Lower lobe of right lung (tissue), 2 donors: ENCODE results near the gene NCF2. TPM values are rescaled to one million over a fixed set of nuclear protein-coding genes. Genes with fewer than 3 reads are reported as not detected.
"Not testable (repeated sequence)": the region's sequence is repeated elsewhere in the genome, so short reads cannot be mapped to it uniquely, and the experiment has no call there.

Experiments used
- ATAC-seq, 2 donors: fragments of 200-7000 bp; cut with Tn5 transposase; one replicate each; pipeline ENCODE4 v1.9.1; 2020 to 2022; ENCODE audit warnings: mild to moderate bottlenecking in 2 of 2, moderate library complexity in 2 of 2
- DNase-seq: peaks from one replicate; pipeline ENCODE4 v3.0.0-alpha.2; 2020
- H3K27ac ChIP-seq: fragments of 200-600 bp; one replicate; pipeline ENCODE4 v1.8.0; 2022
- H3K27me3 ChIP-seq: fragments of 200-600 bp; one replicate; pipeline ENCODE4 v1.8.0; 2022; ENCODE audit warnings: low read depth
- H3K36me3 ChIP-seq: fragments of 200-600 bp; one replicate; pipeline ENCODE4 v1.8.0; 2022; ENCODE audit warnings: mild to moderate bottlenecking
- H3K4me1 ChIP-seq: fragments of 200-600 bp; one replicate; pipeline ENCODE4 v1.8.0; 2022
- H3K4me3 ChIP-seq: fragments of 200-600 bp; one replicate; pipeline ENCODE4 v1.8.0; 2022; ENCODE audit warnings: mild to moderate bottlenecking
- H3K9me3 ChIP-seq: fragments of 200-600 bp; one replicate; pipeline ENCODE4 v1.8.0; 2022
- CTCF ChIP-seq: fragments of 200-600 bp; IDR thresholded peaks from one replicate; pipeline ENCODE4 v1.8.0; 2022; ENCODE audit warnings: antibody characterized with exemption, mild to moderate bottlenecking
- intact Hi-C: fragments of 100-400 bp; cut with DNase I; formaldehyde crosslinking; loops from one replicate; pipeline ENCODE4 v1.11.0; 2022
- total RNA-seq: library from RNA; stranded (reverse); fragmentation: NEBNext Ultra II Directional; extraction: Animal tissue kit (Norgen Biotek cat#: 25700); gene quantifications from one replicate; pipeline ENCODE4 v1.2.1, GENCODE V29; 2021
- donor health status: DM: no; HTN: yes; CAD: no; lungs with severe emphysema.

Gene NCF2
- total RNA-seq, 1 donor from 2014 or later, result 211 TPM

- H3K4me1 ChIP-seq, result peaks cover 13% of the 10 kb centered on the region
- TF ChIP-seq CTCF, result no peak
- DNase-seq (no peak), ATAC-seq (no peak)
- H3K9me3 ChIP-seq, result no peaks in the 10 kb centered on the region
- H3K27ac ChIP-seq, result no peak overlapping the region
- H3K36me3 ChIP-seq, result peaks cover 12% of the 10 kb centered on the region
- no peak overlapping the region for H3K4me3 ChIP-seq
- H3K27me3 ChIP-seq, result no peaks in the 10 kb centered on the region
- intact Hi-C loops, result no loop called here
Observed at GRCh38 chr1:183619781-183620180, 29.5 kb upstream of the NCF2 start.

- ATAC-seq, H3K27me3 ChIP-seq, H3K4me3 ChIP-seq, H3K36me3 ChIP-seq, H3K9me3 ChIP-seq, H3K27ac ChIP-seq, intact Hi-C loops, DNase-seq: not testable (repeated sequence)
- H3K4me1 ChIP-seq, result peaks cover 10% of the 10 kb centered on the region
Observed at GRCh38 chr1:183618202-183618601, 27.9 kb upstream of the NCF2 start.

GRCh38 chr1:183612975-183613374 is 22.7 kb upstream of the NCF2 start:
- H3K27ac ChIP-seq, H3K36me3 ChIP-seq, H3K9me3 ChIP-seq, ATAC-seq, intact Hi-C loops, DNase-seq, H3K27me3 ChIP-seq, H3K4me3 ChIP-seq: not testable (repeated sequence)
- peaks cover 27% of the 10 kb centered on the region for H3K4me1 ChIP-seq

GRCh38 chr1:183612407-183612806 is 22.1 kb upstream of the NCF2 start:
- Histone ChIP-seq H3K27ac (no peak overlapping the region), H3K9me3 (no peaks in the 10 kb centered on the region), H3K27me3 (no peaks in the 10 kb centered on the region), H3K4me1 (peaks cover 30% of the 10 kb centered on the region), H3K36me3 (no peaks in the 10 kb centered on the region), H3K4me3 (no peak overlapping the region)
- ATAC-seq (no peak), DNase-seq (no peak)
- no peak for TF ChIP-seq CTCF
- intact Hi-C loops, result no loop called here

GRCh38 chr1:183611021-183611420 is 20.8 kb upstream of the NCF2 start:
- Histone ChIP-seq H3K36me3 (no peaks in the 10 kb centered on the region), H3K4me3 (no peak overlapping the region), H3K27ac (no peak overlapping the region), H3K4me1 (peaks cover 36% of the 10 kb centered on the region), H3K27me3 (no peaks in the 10 kb centered on the region), H3K9me3 (no peaks in the 10 kb centered on the region)
- ATAC-seq, result no peak
- intact Hi-C loops, result no loop called here
- no peak for DNase-seq
- TF ChIP-seq CTCF, result no peak

GRCh38 chr1:183609759-183610452 is 19.6 kb upstream of the NCF2 start:
- Histone ChIP-seq H3K27ac (peak overlapping the region; percentile 54), H3K27me3 (no peaks in the 10 kb centered on the region), H3K4me1 (peaks cover 36% of the 10 kb centered on the region), H3K4me3 (no peak overlapping the region), H3K36me3 (no peaks in the 10 kb centered on the region), H3K9me3 (no peaks in the 10 kb centered on the region)
- intact Hi-C loops, result no loop called here
- TF ChIP-seq CTCF, result no peak
- no peak for DNase-seq
- ATAC-seq, result peak; percentile 65 to 67
